Panc1 (cell line): ENCODE data around the gene PDZD2. TPM values are rescaled to one million over a fixed set of nuclear protein-coding genes. Genes with fewer than 3 reads are reported as not detected.

ENCODE experiments used
- ATAC-seq: fragments of 200-7000 bp; cut with Tn5 transposase; 2 replicates; pipeline ENCODE4 v1.9.1; 2020; ENCODE audit warnings: mild to moderate bottlenecking, moderate library complexity
- BruUV-seq: library from RNA; stranded (reverse); fragments of 400-500 nt; replicated peaks from 2 replicates; lab custom pipeline; 2021; lab: Mats Ljungman, UMichigan
- CTCF ChIA-PET: fragments of 300-600 bp; sonication (Branson Sonifier 250); formaldehyde crosslinking; loops from one replicate; lab custom pipeline; 2022; ENCODE audit warnings: antibody characterized with exemption; lab: Charles Lee
- POLR2A ChIA-PET: fragments of 300-600 bp; sonication (Branson Sonifier 250); formaldehyde crosslinking; loops from one replicate; lab custom pipeline; 2022; ENCODE audit warnings: antibody characterized with exemption; lab: Charles Lee
- DNase-seq: peaks from one replicate; pipeline ENCODE4 v3.0.0-alpha.2; 2010; ENCODE audit warnings: low read depth, low spot score
- H3K27ac ChIP-seq: 2 replicates; pipeline ENCODE4 v1.5.1; 2011; ENCODE audit warnings: mild to moderate bottlenecking, low read length, inconsistent platforms
- H3K27me3 ChIP-seq: fragments of 200-500 bp; sonication (Bioruptor generic); 2 replicates; pipeline ENCODE4 v1.6.0; 2014; ENCODE audit warnings: low read length, inconsistent platforms; ENCODE audit not compliant: control insufficient read depth, insufficient read depth
- H3K36me3 ChIP-seq: fragments of 200-500 bp; sonication (Bioruptor generic); 2 replicates; pipeline ENCODE4 v1.5.1; 2014; ENCODE audit warnings: inconsistent platforms, mild to moderate bottlenecking, low read length, moderate library complexity; ENCODE audit not compliant: control insufficient read depth, insufficient read depth
- H3K4me1 ChIP-seq: 2 replicates; pipeline ENCODE4 v1.5.1; 2011; ENCODE audit warnings: inconsistent platforms, mild to moderate bottlenecking, low read length, moderate library complexity; ENCODE audit not compliant: control insufficient read depth, insufficient read depth
- H3K4me3 ChIP-seq, 2 experiments: 2 replicates each; pipeline ENCODE4 v1.5.1; 2011 to 2012; ENCODE audit warnings: low read depth in 2 of 2, low read length in 2 of 2, mild to moderate bottlenecking in 2 of 2, inconsistent platforms in 1 of 2, moderate library complexity in 1 of 2
- H3K9me3 ChIP-seq: fragments of 200-500 bp; sonication (Bioruptor generic); 2 replicates; pipeline ENCODE4 v1.5.1; 2014; ENCODE audit warnings: low read depth, mild to moderate bottlenecking, inconsistent platforms, low read length, moderate library complexity; ENCODE audit not compliant: control insufficient read depth, insufficient read depth
- POLR2AphosphoS5 ChIP-seq: IDR thresholded peaks from 2 replicates; pipeline ENCODE4 v1.6.1; 2012; ENCODE audit warnings: mild to moderate bottlenecking, low read depth, low read length, moderate library complexity
- REST ChIP-seq, 2 experiments: IDR thresholded peaks; 2 replicates each; pipeline ENCODE4 v1.6.1; 2011 to 2012; ENCODE audit warnings: low read depth in 2 of 2, control low read depth in 1 of 2, low read length in 1 of 2, mild to moderate bottlenecking in 1 of 2, moderate library complexity in 1 of 2; ENCODE audit not compliant: insufficient read depth in 1 of 2
- SIN3A ChIP-seq: IDR thresholded peaks from 2 replicates; pipeline ENCODE4 v1.6.1; 2012; ENCODE audit warnings: low read depth, mild to moderate bottlenecking, low read length, moderate library complexity, borderline replicate concordance; ENCODE audit not compliant: insufficient read depth
- TCF7L2 ChIP-seq: IDR thresholded peaks from 2 replicates; pipeline ENCODE4 v1.6.1; 2011; ENCODE audit warnings: mild to moderate bottlenecking, low read depth, low read length, inconsistent platforms
- in situ Hi-C: cut with HindIII; loops from 2 replicates; pipeline ENCODE4 v1.10.0; 2016; ENCODE audit warnings: low sequenced_read_pairs, low pct_unique_long_range_greater_than_20kb
- intact Hi-C: fragments of 100-400 bp; cut with micrococcal nuclease; formaldehyde crosslinking; loops from one replicate; pipeline ENCODE4 v1.10.0; 2022; ENCODE audit not compliant: unreplicated experiment
- total RNA-seq: library from RNA; stranded (reverse); gene quantifications from one replicate; pipeline ENCODE4 v1.2.1, GENCODE V29; 2021; ENCODE audit not compliant: unreplicated experiment
- TF ChIP-seq, protein P1 (sequence below): fragments of 450-650 bp; IDR thresholded peaks from 2 replicates; pipeline ENCODE4 v1.5.1; 2017; ENCODE audit warnings: mild to moderate bottlenecking

Gene PDZD2
- total RNA-seq, 1 experiment from 2014 or later: 0.10 TPM

DNA sequence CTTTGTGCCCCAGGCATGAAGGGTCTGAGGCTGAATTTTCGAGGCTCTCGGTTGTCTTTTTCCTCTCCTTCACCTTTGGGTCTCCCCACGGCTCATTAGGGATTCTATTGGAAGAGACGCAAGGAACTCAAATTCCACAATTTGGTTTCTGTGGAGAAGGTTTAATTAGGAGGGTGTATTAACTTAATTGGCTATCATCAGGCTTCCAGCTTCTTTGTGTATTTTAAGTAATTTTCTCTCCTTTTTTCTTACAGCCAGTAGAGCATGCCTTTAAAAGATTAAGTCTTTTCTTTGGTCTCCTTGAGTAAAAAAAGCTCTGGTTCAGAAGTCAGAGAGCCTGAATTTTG lies 115.4 kb downstream of the PDZD2 start:
- H3K36me3 ChIP-seq: no peaks in the 10 kb centered on the region
- in situ Hi-C loops (no loop called here), intact Hi-C loops (no loop called here)
- 0 out of 2 replicates have a peak, but pooled peaks cover 5% of the 10 kb centered on the region for H3K27me3 ChIP-seq
- no peaks in the 10 kb centered on the region for H3K9me3 ChIP-seq
- H3K4me1 ChIP-seq: no peaks in the 10 kb centered on the region
- POLR2A ChIA-PET: no interaction called here
- H3K27ac ChIP-seq: no peak overlapping the region
- no TSS peak for BruUV-seq
- ATAC-seq (no peak), DNase-seq (no peak)
- H3K4me3 ChIP-seq: no peak overlapping the region
- TF ChIP-seq, protein P1, sequence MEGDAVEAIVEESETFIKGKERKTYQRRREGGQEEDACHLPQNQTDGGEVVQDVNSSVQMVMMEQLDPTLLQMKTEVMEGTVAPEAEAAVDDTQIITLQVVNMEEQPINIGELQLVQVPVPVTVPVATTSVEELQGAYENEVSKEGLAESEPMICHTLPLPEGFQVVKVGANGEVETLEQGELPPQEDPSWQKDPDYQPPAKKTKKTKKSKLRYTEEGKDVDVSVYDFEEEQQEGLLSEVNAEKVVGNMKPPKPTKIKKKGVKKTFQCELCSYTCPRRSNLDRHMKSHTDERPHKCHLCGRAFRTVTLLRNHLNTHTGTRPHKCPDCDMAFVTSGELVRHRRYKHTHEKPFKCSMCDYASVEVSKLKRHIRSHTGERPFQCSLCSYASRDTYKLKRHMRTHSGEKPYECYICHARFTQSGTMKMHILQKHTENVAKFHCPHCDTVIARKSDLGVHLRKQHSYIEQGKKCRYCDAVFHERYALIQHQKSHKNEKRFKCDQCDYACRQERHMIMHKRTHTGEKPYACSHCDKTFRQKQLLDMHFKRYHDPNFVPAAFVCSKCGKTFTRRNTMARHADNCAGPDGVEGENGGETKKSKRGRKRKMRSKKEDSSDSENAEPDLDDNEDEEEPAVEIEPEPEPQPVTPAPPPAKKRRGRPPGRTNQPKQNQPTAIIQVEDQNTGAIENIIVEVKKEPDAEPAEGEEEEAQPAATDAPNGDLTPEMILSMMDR: no peak
- TF ChIP-seq TCF7L2: no peak
- no peak for TF ChIP-seq SIN3A
- TF ChIP-seq POLR2AphosphoS5: no peak
- TF ChIP-seq REST (IDR thresholded peaks at IDR 0.05; ENCODE audit: insufficient read depth in 1 of 2, low read depth in 2 of 2, low read length in 1 of 2): no peak
- CTCF ChIA-PET: no interaction called here

- DNase-seq: no peak
- H3K36me3 ChIP-seq: no peaks in the 10 kb centered on the region
- TF ChIP-seq, protein P1: no peak
- TF ChIP-seq REST (IDR thresholded peaks at IDR 0.05; ENCODE audit: insufficient read depth in 1 of 2, low read depth in 2 of 2, low read length in 1 of 2) (no peak), SIN3A (no peak), POLR2AphosphoS5 (no peak), TCF7L2 (no peak)
- H3K27ac ChIP-seq: no peak overlapping the region
- no peaks in the 10 kb centered on the region for H3K9me3 ChIP-seq
- in situ Hi-C loops: no loop called here
- no peaks in the 10 kb centered on the region for H3K4me1 ChIP-seq
- no peak overlapping the region for H3K4me3 ChIP-seq
- ATAC-seq: no peak
- intact Hi-C loops: no loop called here
- POLR2A ChIA-PET: interaction anchor here (0.7 kb wide), 1 partner anchor 1113 kb away, joined by 9 read pairs; no protein-coding TSS in a partner anchor
- CTCF ChIA-PET: interaction anchor here (0.7 kb wide), 1 partner anchor 808 kb away, joined by 6 read pairs; no protein-coding TSS in a partner anchor
- BruUV-seq: no TSS peak
- 0 out of 2 replicates have a peak, but pooled peaks cover 4% of the 10 kb centered on the region for H3K27me3 ChIP-seq
Measured at GRCh38 chr5:31754741-31755675, 116.1 kb downstream of the PDZD2 start.
